HEK293T (cell line): ENCODE measurements around the gene TTC23L.

ENCODE experiments used
- BHLHE40 ChIP-seq: fragments of 450-650 bp; IDR thresholded peaks from 2 replicates; pipeline ENCODE4 v1.6.1; 2016; ENCODE audit warnings: mild to moderate bottlenecking, moderate library complexity, borderline replicate concordance
- L3MBTL2 ChIP-seq: fragments of 450-650 bp; conservative IDR thresholded peaks from 2 replicates; pipeline ENCODE4 v1.6.1; 2016; ENCODE audit warnings: mild to moderate bottlenecking
- PKNOX1 ChIP-seq: fragments of 450-650 bp; IDR thresholded peaks from 2 replicates; pipeline ENCODE4 v1.6.1; 2016

- TF ChIP-seq BHLHE40 (no peak), PKNOX1 (no peak), L3MBTL2 (no peak)
Observed at GRCh38 chr5:34803974-34804732, 34.8 kb upstream of the TTC23L start.
